ENCODE measurements around the gene GPC3.

GPC3 gene

GRCh38 chrX:133985967-133986683 is 731 bp upstream of the GPC3 start:
- Histone ChIP-seq H3K27ac (ENCODE audit: low read depth in 2 of 2, low read length in 2 of 2) (no peak overlapping the region), H3K36me3 (ENCODE audit: control insufficient read depth in 2 of 2, insufficient read depth in 2 of 2, low read length in 2 of 2) (no peaks in the 10 kb centered on the region), H3K4me3 (ENCODE audit: low read length in 2 of 2) (peak overlapping the region; percentile 37 to 52), H3K27me3 (ENCODE audit: control insufficient read depth in 2 of 2, insufficient read depth in 2 of 2, low read length in 2 of 2) (peaks cover 12 to 16% of the 10 kb centered on the region in 2 donors), H3K9me3 (ENCODE audit: control insufficient read depth in 2 of 2, low read length in 2 of 2) (no peaks in the 10 kb centered on the region), H3K9ac (ENCODE audit: low read depth in 1 of 2, low read length in 2 of 2) (no peak overlapping the region), H3K4me1 (ENCODE audit: control insufficient read depth in 2 of 2, insufficient read depth in 2 of 2, low read length in 2 of 2) (peaks cover 0 to 2% of the 10 kb centered on the region in 2 donors)

GRCh38 chrX:133984857-133985163 is 584 bp downstream of the GPC3 start:
- H3K4me3 ChIP-seq (ENCODE audit: low read length in 2 of 2), result no peak overlapping the region
- no peak overlapping the region for H3K9ac ChIP-seq (ENCODE audit: low read depth in 1 of 2, low read length in 2 of 2)

GRCh38 chrX:133983974-133984845 is 1.2 kb downstream of the GPC3 start:
- H3K9ac ChIP-seq (ENCODE audit: low read depth in 1 of 2, low read length in 2 of 2), result no peak overlapping the region
- no peak overlapping the region for H3K4me3 ChIP-seq (ENCODE audit: low read length in 2 of 2)
- peaks cover 0 to 2% of the 10 kb centered on the region in 2 donors for H3K4me1 ChIP-seq (ENCODE audit: control insufficient read depth in 2 of 2, insufficient read depth in 2 of 2, low read length in 2 of 2)
- H3K27me3 ChIP-seq (ENCODE audit: control insufficient read depth in 2 of 2, insufficient read depth in 2 of 2, low read length in 2 of 2), result peaks cover 12 to 16% of the 10 kb centered on the region in 2 donors
- H3K27ac ChIP-seq (ENCODE audit: low read depth in 2 of 2, low read length in 2 of 2), result no peak overlapping the region
- H3K36me3 ChIP-seq (ENCODE audit: control insufficient read depth in 2 of 2, insufficient read depth in 2 of 2, low read length in 2 of 2), result no peaks in the 10 kb centered on the region
- no peaks in the 10 kb centered on the region for H3K9me3 ChIP-seq (ENCODE audit: control insufficient read depth in 2 of 2, low read length in 2 of 2)

More at GRCh38 chrX:133984857-133985163, 584 bp downstream of the GPC3 start:
- H3K9me3 ChIP-seq (ENCODE audit: control insufficient read depth in 2 of 2, low read length in 2 of 2), result no peaks in the 10 kb centered on the region
- no peak overlapping the region for H3K27ac ChIP-seq (ENCODE audit: low read depth in 2 of 2, low read length in 2 of 2)
- H3K36me3 ChIP-seq (ENCODE audit: control insufficient read depth in 2 of 2, insufficient read depth in 2 of 2, low read length in 2 of 2), result no peaks in the 10 kb centered on the region
- peaks cover 0 to 2% of the 10 kb centered on the region in 2 donors for H3K4me1 ChIP-seq (ENCODE audit: control insufficient read depth in 2 of 2, insufficient read depth in 2 of 2, low read length in 2 of 2)
- peaks cover 12 to 16% of the 10 kb centered on the region in 2 donors for H3K27me3 ChIP-seq (ENCODE audit: control insufficient read depth in 2 of 2, insufficient read depth in 2 of 2, low read length in 2 of 2)

- Histone ChIP-seq H3K4me3 (ENCODE audit: low read length in 2 of 2) (no peak overlapping the region), H3K27ac (ENCODE audit: low read depth in 2 of 2, low read length in 2 of 2) (no peak overlapping the region), H3K36me3 (ENCODE audit: control insufficient read depth in 2 of 2, insufficient read depth in 2 of 2, low read length in 2 of 2) (no peaks in the 10 kb centered on the region), H3K9me3 (ENCODE audit: control insufficient read depth in 2 of 2, low read length in 2 of 2) (no peaks in the 10 kb centered on the region), H3K4me1 (ENCODE audit: control insufficient read depth in 2 of 2, insufficient read depth in 2 of 2, low read length in 2 of 2) (peaks cover 0 to 2% of the 10 kb centered on the region in 2 donors), H3K27me3 (ENCODE audit: control insufficient read depth in 2 of 2, insufficient read depth in 2 of 2, low read length in 2 of 2) (peaks cover 10 to 16% of the 10 kb centered on the region in 2 donors), H3K9ac (ENCODE audit: low read depth in 1 of 2, low read length in 2 of 2) (no peak overlapping the region)
These were observed 2.0 kb downstream of the GPC3 start for GRCh38 chrX:133983256-133983973.

- Histone ChIP-seq H3K9me3 (ENCODE audit: control insufficient read depth in 2 of 2, low read length in 2 of 2) (no peaks in the 10 kb centered on the region), H3K27ac (ENCODE audit: low read depth in 2 of 2, low read length in 2 of 2) (no peak overlapping the region), H3K36me3 (ENCODE audit: control insufficient read depth in 2 of 2, insufficient read depth in 2 of 2, low read length in 2 of 2) (no peaks in the 10 kb centered on the region), H3K4me3 (ENCODE audit: low read length in 2 of 2) (no peak overlapping the region), H3K4me1 (ENCODE audit: control insufficient read depth in 2 of 2, insufficient read depth in 2 of 2, low read length in 2 of 2) (peaks cover 0 to 2% of the 10 kb centered on the region in 2 donors), H3K27me3 (ENCODE audit: control insufficient read depth in 2 of 2, insufficient read depth in 2 of 2, low read length in 2 of 2) (peaks cover 10 to 16% of the 10 kb centered on the region in 2 donors), H3K9ac (ENCODE audit: low read depth in 1 of 2, low read length in 2 of 2) (no peak overlapping the region)
These were observed 3.5 kb downstream of the GPC3 start for GRCh38 chrX:133981924-133982323.

- no peaks in the 10 kb centered on the region for H3K9me3 ChIP-seq (ENCODE audit: control insufficient read depth in 2 of 2, low read length in 2 of 2)
- H3K36me3 ChIP-seq (ENCODE audit: control insufficient read depth in 2 of 2, insufficient read depth in 2 of 2, low read length in 2 of 2), result no peaks in the 10 kb centered on the region
- H3K9ac ChIP-seq (ENCODE audit: low read depth in 1 of 2, low read length in 2 of 2), result no peak overlapping the region
- H3K4me3 ChIP-seq (ENCODE audit: low read length in 2 of 2), result no peak overlapping the region
- H3K4me1 ChIP-seq (ENCODE audit: control insufficient read depth in 2 of 2, insufficient read depth in 2 of 2, low read length in 2 of 2), result peaks cover 0 to 2% of the 10 kb centered on the region in 2 donors
- peaks cover 5 to 16% of the 10 kb centered on the region in 2 donors for H3K27me3 ChIP-seq (ENCODE audit: control insufficient read depth in 2 of 2, insufficient read depth in 2 of 2, low read length in 2 of 2)
- H3K27ac ChIP-seq (ENCODE audit: low read depth in 2 of 2, low read length in 2 of 2), result no peak overlapping the region
These were observed 4.4 kb downstream of the GPC3 start for GRCh38 chrX:133980832-133981588.

- H3K9ac ChIP-seq (ENCODE audit: low read depth in 1 of 2, low read length in 2 of 2), result no peak overlapping the region
- no peaks in the 10 kb centered on the region for H3K9me3 ChIP-seq (ENCODE audit: control insufficient read depth in 2 of 2, low read length in 2 of 2)
- H3K27me3 ChIP-seq (ENCODE audit: control insufficient read depth in 2 of 2, insufficient read depth in 2 of 2, low read length in 2 of 2), result peaks cover 5 to 16% of the 10 kb centered on the region in 2 donors
- H3K36me3 ChIP-seq (ENCODE audit: control insufficient read depth in 2 of 2, insufficient read depth in 2 of 2, low read length in 2 of 2), result no peaks in the 10 kb centered on the region
- no peak overlapping the region for H3K4me3 ChIP-seq (ENCODE audit: low read length in 2 of 2)
- peaks cover 0 to 2% of the 10 kb centered on the region in 2 donors for H3K4me1 ChIP-seq (ENCODE audit: control insufficient read depth in 2 of 2, insufficient read depth in 2 of 2, low read length in 2 of 2)
- H3K27ac ChIP-seq (ENCODE audit: low read depth in 2 of 2, low read length in 2 of 2), result no peak overlapping the region
These were observed 5.0 kb downstream of the GPC3 start for GRCh38 chrX:133980406-133980805.

GRCh38 chrX:133979641-133980230 is 5.7 kb downstream of the GPC3 start:
- Histone ChIP-seq H3K4me1 (ENCODE audit: control insufficient read depth in 2 of 2, insufficient read depth in 2 of 2, low read length in 2 of 2) (no peaks in the 10 kb centered on the region), H3K27ac (ENCODE audit: low read depth in 2 of 2, low read length in 2 of 2) (no peak overlapping the region), H3K4me3 (ENCODE audit: low read length in 2 of 2) (no peak overlapping the region), H3K9ac (ENCODE audit: low read depth in 1 of 2, low read length in 2 of 2) (no peak overlapping the region), H3K9me3 (ENCODE audit: control insufficient read depth in 2 of 2, low read length in 2 of 2) (no peaks in the 10 kb centered on the region), H3K36me3 (ENCODE audit: control insufficient read depth in 2 of 2, insufficient read depth in 2 of 2, low read length in 2 of 2) (no peaks in the 10 kb centered on the region), H3K27me3 (ENCODE audit: control insufficient read depth in 2 of 2, insufficient read depth in 2 of 2, low read length in 2 of 2) (peaks cover 5 to 14% of the 10 kb centered on the region in 2 donors)

- Histone ChIP-seq H3K9me3 (ENCODE audit: control insufficient read depth in 2 of 2, low read length in 2 of 2) (no peaks in the 10 kb centered on the region), H3K4me1 (ENCODE audit: control insufficient read depth in 2 of 2, insufficient read depth in 2 of 2, low read length in 2 of 2) (no peaks in the 10 kb centered on the region), H3K36me3 (ENCODE audit: control insufficient read depth in 2 of 2, insufficient read depth in 2 of 2, low read length in 2 of 2) (no peaks in the 10 kb centered on the region), H3K9ac (ENCODE audit: low read depth in 1 of 2, low read length in 2 of 2) (no peak overlapping the region), H3K27me3 (ENCODE audit: control insufficient read depth in 2 of 2, insufficient read depth in 2 of 2, low read length in 2 of 2) (peaks cover 0 to 4% of the 10 kb centered on the region in 2 donors), H3K4me3 (ENCODE audit: low read length in 2 of 2) (no peak overlapping the region), H3K27ac (ENCODE audit: low read depth in 2 of 2, low read length in 2 of 2) (no peak overlapping the region)
These were observed 11.7 kb downstream of the GPC3 start for GRCh38 chrX:133973704-133974103.

Data from mucosa of rectum (tissue), 2 donors.